HG03432 (cell line): ENCODE measurements around the gene CDC42SE1.
A peak's percentile ranks its signal among the peaks of the same experiment; 100 is the strongest.

Experiments
- ATAC-seq: cut with Tn5 transposase; IDR thresholded peaks from one replicate; pipeline ENCODE4 v1.9.1; 2021; ENCODE audit warnings: mild to moderate bottlenecking, moderate library complexity; ENCODE audit not compliant: unreplicated experiment

Gene CDC42SE1

GRCh38 chr1:151009674-151010345 is 49.6 kb downstream of the CDC42SE1 start:
- no peak for ATAC-seq

GRCh38 chr1:151009206-151009587 is 50.2 kb downstream of the CDC42SE1 start:
- no peak for ATAC-seq

GRCh38 chr1:151008244-151009205 is 50.9 kb downstream of the CDC42SE1 start, which contains the start of gene PRUNE1:
Gene PRUNE1, plus strand, starts transcription at chr1:151008449. Its CDS starts 184 bp downstream, at chr1:151008633.
- ATAC-seq = peak; percentile 81

- ATAC-seq = no peak
These were observed 51.6 kb downstream of the CDC42SE1 start for GRCh38 chr1:151007853-151008243.

GRCh38 chr1:151006327-151007052 is 52.9 kb downstream of the CDC42SE1 start, which contains the start of gene MINDY1:
Gene MINDY1, minus strand, starts transcription at chr1:151006902. Its CDS starts 4,285 bp downstream, at chr1:151002617.
- no peak for ATAC-seq

- no peak for ATAC-seq
These were observed 53.6 kb downstream of the CDC42SE1 start for GRCh38 chr1:151005729-151006319.

GRCh38 chr1:151003180-151003579 is 56.2 kb downstream of the CDC42SE1 start:
- no peak for ATAC-seq

GRCh38 chr1:151002611-151003010 is 56.8 kb downstream of the CDC42SE1 start:
- ATAC-seq = no peak

GRCh38 chr1:151002051-151002450 is 57.4 kb downstream of the CDC42SE1 start:
- ATAC-seq = no peak

- no peak for ATAC-seq
These were observed 57.8 kb downstream of the CDC42SE1 start for GRCh38 chr1:151001602-151002001.
